Nucleus accumbens (tissue), 56 donors: ENCODE measurements around the gene SLC41A1.
"Not testable (repeated sequence)": the region's sequence is repeated elsewhere in the genome, so short reads cannot be mapped to it uniquely, and the experiment has no call there.

Source experiments
- DNase-seq, 56 donors: peaks; one replicate each; lab custom pipeline; 2025; lab: John Stamatoyannopoulos, UW

Gene SLC41A1

GRCh38 chr1:205823260-205823659 is 10.3 kb upstream of the SLC41A1 start:
- not testable (repeated sequence) for DNase-seq

GRCh38 chr1:205822397-205822796 is 9.4 kb upstream of the SLC41A1 start:
- DNase-seq, result no peak

GRCh38 chr1:205817988-205818387 is 5.0 kb upstream of the SLC41A1 start:
- DNase-seq, result no peak

GRCh38 chr1:205817364-205817763 is 4.4 kb upstream of the SLC41A1 start:
- DNase-seq, result no peak

GRCh38 chr1:205813755-205814058 is 709 bp upstream of the SLC41A1 start:
- DNase-seq, result peak in 1 of 56 donors; percentile 33

- DNase-seq, result peak in 35 of 56 donors; percentile 39 to 79 (median 62)
Measured at GRCh38 chr1:205812271-205812877, 624 bp downstream of the SLC41A1 start.

GRCh38 chr1:205811660-205812059 is 1.3 kb downstream of the SLC41A1 start:
- DNase-seq, result peak in 42 of 56 donors; percentile 8 to 73 (median 42)

GRCh38 chr1:205810448-205811157 is 2.4 kb downstream of the SLC41A1 start:
- DNase-seq, result peak in 5 of 56 donors; percentile 6 to 22 (median 17)

- peak in 9 of 56 donors; percentile 9 to 26 (median 21) for DNase-seq
Measured at GRCh38 chr1:205809942-205810345, 3.1 kb downstream of the SLC41A1 start.

- no peak for DNase-seq
Measured at GRCh38 chr1:205809469-205809868, 3.5 kb downstream of the SLC41A1 start.

- DNase-seq, result peak in 3 of 56 donors; percentile 14 to 19 (median 15)
Measured at GRCh38 chr1:205805082-205805711, 7.8 kb downstream of the SLC41A1 start.

GRCh38 chr1:205804605-205805004 is 8.4 kb downstream of the SLC41A1 start:
- no peak for DNase-seq

- DNase-seq, result no peak
Measured at GRCh38 chr1:205803986-205804385, 9.0 kb downstream of the SLC41A1 start.

- no peak for DNase-seq
Measured at GRCh38 chr1:205802060-205802459, 10.9 kb downstream of the SLC41A1 start.

GRCh38 chr1:205800981-205801703 is 11.9 kb downstream of the SLC41A1 start:
- DNase-seq, result no peak

GRCh38 chr1:205800427-205800826 is 12.6 kb downstream of the SLC41A1 start:
- DNase-seq, result peak in 1 of 56 donors; percentile 16

- no peak for DNase-seq
Measured at GRCh38 chr1:205798577-205798976, 14.4 kb downstream of the SLC41A1 start.

GRCh38 chr1:205797168-205797567 is 15.8 kb downstream of the SLC41A1 start:
- DNase-seq, result no peak

GRCh38 chr1:205794011-205794730 is 18.8 kb downstream of the SLC41A1 start:
- no peak for DNase-seq

GRCh38 chr1:205792961-205793673 is 19.9 kb downstream of the SLC41A1 start:
- no peak for DNase-seq
